Fibroblast of lung (primary cell): ENCODE measurements around the gene IRF5.

Source experiments
- EZH2 ChIP-seq: IDR thresholded peaks from 2 replicates; pipeline ENCODE4 v1.5.1; 2012; ENCODE audit warnings: low read length, control low read depth, mild to moderate bottlenecking; ENCODE audit errors: missing control alignments
- TF ChIP-seq, protein P1 (sequence below), 2 donors: IDR thresholded peaks in 1 of 2; conservative IDR thresholded peaks in 1 of 2; 1 replicate in 1 of 2; 2 replicates in 1 of 2; pipeline ENCODE4 v1.5.1; 2011 to 2012; ENCODE audit warnings: low read length in 2 of 2, control low read depth in 1 of 2, inconsistent platforms in 1 of 2, low read depth in 1 of 2, mild to moderate bottlenecking in 1 of 2

DNA sequence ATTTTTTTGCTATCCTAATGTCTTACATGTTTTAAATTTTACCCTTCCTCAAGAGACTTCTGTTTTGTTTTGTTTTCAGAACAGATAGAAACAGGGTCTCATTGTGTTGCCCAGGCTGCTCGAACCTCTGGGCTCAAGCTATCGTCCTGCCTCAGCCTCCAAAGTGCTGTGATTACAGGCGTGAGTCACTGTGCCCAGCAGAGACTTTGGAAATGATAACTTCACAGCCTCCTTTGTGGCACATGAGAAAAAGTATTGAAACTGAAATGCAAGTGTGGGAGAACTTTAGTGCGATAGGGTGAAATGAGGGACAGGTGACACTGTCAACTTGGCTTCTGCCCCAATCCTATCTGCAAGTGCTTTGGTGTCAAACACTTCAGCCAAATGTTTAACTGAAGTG is 21.6 kb downstream of the IRF5 start:
- TF ChIP-seq, protein P1, sequence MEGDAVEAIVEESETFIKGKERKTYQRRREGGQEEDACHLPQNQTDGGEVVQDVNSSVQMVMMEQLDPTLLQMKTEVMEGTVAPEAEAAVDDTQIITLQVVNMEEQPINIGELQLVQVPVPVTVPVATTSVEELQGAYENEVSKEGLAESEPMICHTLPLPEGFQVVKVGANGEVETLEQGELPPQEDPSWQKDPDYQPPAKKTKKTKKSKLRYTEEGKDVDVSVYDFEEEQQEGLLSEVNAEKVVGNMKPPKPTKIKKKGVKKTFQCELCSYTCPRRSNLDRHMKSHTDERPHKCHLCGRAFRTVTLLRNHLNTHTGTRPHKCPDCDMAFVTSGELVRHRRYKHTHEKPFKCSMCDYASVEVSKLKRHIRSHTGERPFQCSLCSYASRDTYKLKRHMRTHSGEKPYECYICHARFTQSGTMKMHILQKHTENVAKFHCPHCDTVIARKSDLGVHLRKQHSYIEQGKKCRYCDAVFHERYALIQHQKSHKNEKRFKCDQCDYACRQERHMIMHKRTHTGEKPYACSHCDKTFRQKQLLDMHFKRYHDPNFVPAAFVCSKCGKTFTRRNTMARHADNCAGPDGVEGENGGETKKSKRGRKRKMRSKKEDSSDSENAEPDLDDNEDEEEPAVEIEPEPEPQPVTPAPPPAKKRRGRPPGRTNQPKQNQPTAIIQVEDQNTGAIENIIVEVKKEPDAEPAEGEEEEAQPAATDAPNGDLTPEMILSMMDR (conservative IDR thresholded peaks at IDR 0.05 in 1 of 2, IDR thresholded peaks at IDR 0.05 in 1 of 2; ENCODE audit: low read depth in 1 of 2, low read length in 2 of 2), result no peak
- TF ChIP-seq EZH2, result no peak
